CD4-positive, alpha-beta T cell (primary cell): ENCODE results near the gene VPS45. TPM values are rescaled to one million over a fixed set of nuclear protein-coding genes. Genes with fewer than 3 reads are reported as not detected.

Source experiments
- ATAC-seq: fragments of 200-7000 bp; cut with Tn5 transposase; one replicate; pipeline ENCODE4 v1.10.0; 2022; ENCODE audit warnings: mild to moderate bottlenecking; ENCODE audit not compliant: poor library complexity
- CTCF ChIA-PET: fragments of 350-600 bp; sonication (Branson Sonifier 250); formaldehyde crosslinking; loops from one replicate; lab custom pipeline; 2021; ENCODE audit warnings: antibody characterized with exemption, inconsistent platforms; lab: Charles Lee
- POLR2A ChIA-PET: fragments of 350-600 bp; sonication (Branson Sonifier 250); formaldehyde crosslinking; loops from one replicate; lab custom pipeline; 2021; ENCODE audit warnings: antibody characterized with exemption, inconsistent platforms; lab: Charles Lee
- DNase-seq, 14 experiments: peaks; one replicate each; pipeline ENCODE4 v3.0.0-alpha.2; 2013 to 2020; ENCODE audit warnings: mixed read lengths in 2 of 14
- H3K27ac ChIP-seq, 2 donors: one replicate each; pipeline versions ENCODE4 v1.5.1 to v1.7.0; 2013; ENCODE audit warnings: low read length in 2 of 2, low read depth in 1 of 2, mild to moderate bottlenecking in 1 of 2
- H3K27me3 ChIP-seq, 2 experiments: 1 replicate in 1 of 2; 2 replicates in 1 of 2; pipeline versions ENCODE4 v1.6.1 to v1.7.0; 2013; ENCODE audit warnings: low read length in 2 of 2, control low read depth in 1 of 2, mild to moderate bottlenecking in 1 of 2, moderate library complexity in 1 of 2; ENCODE audit not compliant: insufficient read depth in 2 of 2, control insufficient read depth in 1 of 2
- H3K36me3 ChIP-seq: one replicate; pipeline ENCODE4 v1.6.1; 2013; ENCODE audit warnings: low read length, control low read depth; ENCODE audit not compliant: insufficient read depth
- H3K4me1 ChIP-seq: one replicate; pipeline ENCODE4 v1.6.1; 2013; ENCODE audit warnings: low read length, control low read depth; ENCODE audit not compliant: insufficient read depth
- H3K4me3 ChIP-seq: one replicate; pipeline ENCODE4 v1.5.1; 2013; ENCODE audit warnings: mild to moderate bottlenecking, low read length, moderate library complexity
- H3K9me3 ChIP-seq, 2 experiments: 1 replicate in 1 of 2; 2 replicates in 1 of 2; pipeline versions ENCODE4 v1.6.1 to v1.7.0; 2013; ENCODE audit warnings: low read length in 2 of 2, mild to moderate bottlenecking in 2 of 2, control low read depth in 1 of 2, moderate library complexity in 1 of 2; ENCODE audit not compliant: control insufficient read depth in 1 of 2, insufficient read depth in 1 of 2
- H3K27ac Mint-ChIP-seq: one replicate; pipeline ENCODE4 v1.8.0; 2020; ENCODE audit warnings: mixed read lengths
- H3K27me3 Mint-ChIP-seq: one replicate; pipeline ENCODE4 v1.8.0; 2021; ENCODE audit warnings: mixed read lengths
- H3K36me3 Mint-ChIP-seq: one replicate; pipeline ENCODE4 v1.8.0; 2021; ENCODE audit warnings: low read depth, mixed read lengths
- H3K4me1 Mint-ChIP-seq: one replicate; pipeline ENCODE4 v1.8.0; 2021; ENCODE audit warnings: low read depth, mixed read lengths
- H3K4me3 Mint-ChIP-seq: one replicate; pipeline ENCODE4 v1.8.0; 2020; ENCODE audit warnings: mild to moderate bottlenecking, mixed read lengths
- H3K9me3 Mint-ChIP-seq: one replicate; pipeline ENCODE4 v1.8.0; 2020; ENCODE audit warnings: mixed read lengths
- CTCF ChIP-seq: fragments of 200-600 bp; IDR thresholded peaks from one replicate; pipeline ENCODE4 v1.8.0; 2022; ENCODE audit warnings: antibody characterized with exemption, mild to moderate bottlenecking
- intact Hi-C, 2 experiments: fragments of 100-400 bp; cut with DNase I in 1 of 2; cut with micrococcal nuclease in 1 of 2; formaldehyde crosslinking; loops; one replicate each; pipeline versions ENCODE4 v1.15.1 to v1.9.0; 2023 to 2025; cut with DNase I, micrococcal nuclease
- total RNA-seq, 174 experiments: library from RNA in 2 of 174; stranded (reverse) in 2 of 174; gene quantifications; one replicate each; pipeline ENCODE4 v1.2.3 and lab custom pipeline; 2021 to 2026

The VPS45 gene
- total RNA-seq, 2 experiments from 2014 or later = 9.6 to 10.7 TPM

- no peaks in the 10 kb centered on the region for H3K9me3 Mint-ChIP-seq
- Histone ChIP-seq H3K27me3 (no peaks in the 10 kb centered on the region), H3K4me1 (no peaks in the 10 kb centered on the region), H3K27ac (no peak overlapping the region), H3K9me3 (no peaks in the 10 kb centered on the region), H3K36me3 (no peaks in the 10 kb centered on the region), H3K4me3 (no peak overlapping the region)
- ATAC-seq = no peak
- H3K27ac Mint-ChIP-seq = no peak overlapping the region
- DNase-seq = no peak
- TF ChIP-seq CTCF = no peak
- H3K27me3 Mint-ChIP-seq = no peaks in the 10 kb centered on the region
- ChIA-PET POLR2A (interaction anchor here (1.3 kb wide), 1 partner anchor 169 kb away, joined by 3 read pairs; a partner anchor contains a TSS), CTCF (interaction anchor here (0.8 to 1.3 kb wide), 2 partner anchors 17 to 105 kb away, joined by 3 to 4 read pairs; no protein-coding TSS in a partner anchor)
- H3K4me1 Mint-ChIP-seq = no peaks in the 10 kb centered on the region
- intact Hi-C loops = no loop called here
- no peaks in the 10 kb centered on the region for H3K36me3 Mint-ChIP-seq
- H3K4me3 Mint-ChIP-seq = no peak overlapping the region
Measured at GRCh38 chr1:150056407-150056806, 11.2 kb upstream of the VPS45 start.

- no peak for TF ChIP-seq CTCF
- ATAC-seq (no peak), DNase-seq (no peak)
- H3K9me3 Mint-ChIP-seq = no peaks in the 10 kb centered on the region
- H3K27me3 Mint-ChIP-seq = no peaks in the 10 kb centered on the region
- no peak overlapping the region for H3K27ac Mint-ChIP-seq
- H3K27ac ChIP-seq = no peak overlapping the region
- ChIA-PET CTCF (no interaction called here), POLR2A (interaction anchor here (0.6 kb wide), 1 partner anchor 172 kb away, joined by 3 read pairs; a partner anchor contains a TSS)
- no peak overlapping the region for H3K4me3 ChIP-seq
- no peaks in the 10 kb centered on the region for H3K4me1 Mint-ChIP-seq
- H3K4me1 ChIP-seq = no peaks in the 10 kb centered on the region
- intact Hi-C loops = no loop called here
- no peak overlapping the region for H3K4me3 Mint-ChIP-seq
- H3K36me3 ChIP-seq = no peaks in the 10 kb centered on the region
- H3K36me3 Mint-ChIP-seq = no peaks in the 10 kb centered on the region
- H3K9me3 ChIP-seq = no peaks in the 10 kb centered on the region
- H3K27me3 ChIP-seq = no peaks in the 10 kb centered on the region
Measured at GRCh38 chr1:150060260-150060659, 7.3 kb upstream of the VPS45 start.

GRCh38 chr1:150061632-150062101 is 5.9 kb upstream of the VPS45 start:
- Histone ChIP-seq H3K4me3 (no peak overlapping the region), H3K36me3 (no peaks in the 10 kb centered on the region), H3K27me3 (no peaks in the 10 kb centered on the region), H3K9me3 (no peaks in the 10 kb centered on the region), H3K27ac (no peak overlapping the region), H3K4me1 (peaks cover 2% of the 10 kb centered on the region)
- ATAC-seq (no peak), DNase-seq (no peak)
- Mint-ChIP-seq H3K27me3 (no peaks in the 10 kb centered on the region), H3K4me3 (no peak overlapping the region), H3K4me1 (peaks cover 10% of the 10 kb centered on the region), H3K27ac (no peak overlapping the region), H3K9me3 (no peaks in the 10 kb centered on the region), H3K36me3 (no peaks in the 10 kb centered on the region)
- CTCF ChIA-PET = no interaction called here
- intact Hi-C loops = no loop called here
- POLR2A ChIA-PET = no interaction called here
- TF ChIP-seq CTCF = no peak
